Gastroesophageal sphincter (tissue), 4 donors: ENCODE results near the gene EEF1A2. TPM values are rescaled to one million over a fixed set of nuclear protein-coding genes. Genes with fewer than 3 reads are reported as not detected.

ENCODE experiments used
- ATAC-seq: fragments of 150-250 bp; one replicate; pipeline ENCODE4 v1.9.1; 2016; ENCODE audit warnings: mild to moderate bottlenecking, moderate library complexity
- H3K27ac ChIP-seq, 4 donors: fragments of 200-600 bp; sonication (generic) in 3 of 4; 1 replicate in 3 of 4; 2 replicates in 1 of 4; pipeline ENCODE4 v1.5.1; 2016 to 2019
- H3K27me3 ChIP-seq: fragments of 200-600 bp; sonication (generic); one replicate; pipeline ENCODE4 v1.5.1; 2019
- H3K36me3 ChIP-seq, 2 donors: fragments of 200-600 bp; sonication (generic); one replicate each; pipeline ENCODE4 v1.5.1; 2019; ENCODE audit warnings: control low read depth in 1 of 2
- H3K4me1 ChIP-seq, 3 donors: fragments of 200-600 bp; sonication (generic); 1 replicate in 2 of 3; 2 replicates in 1 of 3; pipeline ENCODE4 v1.5.1; 2016 to 2019; ENCODE audit warnings: control low read depth in 2 of 3
- H3K4me3 ChIP-seq, 2 donors: fragments of 200-600 bp; sonication (generic); one replicate each; pipeline ENCODE4 v1.5.1; 2019; ENCODE audit warnings: mild to moderate bottlenecking in 1 of 2, moderate library complexity in 1 of 2
- H3K9me3 ChIP-seq, 3 donors: fragments of 200-600 bp; sonication (generic); one replicate each; pipeline ENCODE4 v1.5.1; 2017 to 2019; ENCODE audit warnings: control low read depth in 2 of 3
- CTCF ChIP-seq, 4 experiments: fragments of 200-600 bp in 2 of 4; fragments of 450-650 bp in 2 of 4; sonication (generic) in 1 of 4; IDR thresholded peaks; one replicate each; pipeline ENCODE4 v1.5.1; 2017 to 2019; ENCODE audit warnings: antibody characterized with exemption in 4 of 4, mild to moderate bottlenecking in 2 of 4, moderate library complexity in 2 of 4
- EP300 ChIP-seq: sonication (generic); formaldehyde crosslinking; IDR thresholded peaks from one replicate; pipeline ENCODE4 v1.6.1; 2017; ENCODE audit warnings: antibody characterized with exemption, mild to moderate bottlenecking
- POLR2A ChIP-seq, 2 donors: fragments of 450-650 bp; IDR thresholded peaks; one replicate each; pipeline ENCODE4 v1.6.1; 2017; ENCODE audit warnings: antibody characterized with exemption in 2 of 2, mild to moderate bottlenecking in 2 of 2, moderate library complexity in 1 of 2
- POLR2AphosphoS5 ChIP-seq: sonication (generic); formaldehyde crosslinking; IDR thresholded peaks from one replicate; pipeline ENCODE4 v1.6.1; 2017; ENCODE audit warnings: antibody characterized with exemption
- WGBS, 2 donors: methylation state at CpG; one replicate each; pipeline ENCODE4 v1.1.5; 2018; ENCODE audit warnings: low coverage in 1 of 2; 5-methylcytosine and 5-hydroxymethylcytosine counted together
- total RNA-seq, 4 donors: library from RNA; depleted of rRNA; stranded (reverse); fragments of >200 nt; gene quantifications; one replicate each; pipeline ENCODE4 v1.1.0, GENCODE V29; 2016

EEF1A2 gene
- total RNA-seq, 4 donors from 2014 or later, result 0.47 to 6.5 (median 3.4) TPM

- TF ChIP-seq CTCF (IDR thresholded peaks at IDR 0.05) (no peak), POLR2AphosphoS5 (no peak)
- 88% methylated on average over 4 of the region's 20 CpGs; no CpG with 5 or more reads in 1 of the 2 donors for WGBS, 2 donors
- H3K9me3 ChIP-seq, result no peaks in the 10 kb centered on the region
- no peaks in the 10 kb centered on the region for H3K4me1 ChIP-seq
- no peaks in the 10 kb centered on the region for H3K36me3 ChIP-seq
- peaks cover 73% of the 10 kb centered on the region for H3K27me3 ChIP-seq
- H3K4me3 ChIP-seq, result no peak overlapping the region
- H3K27ac ChIP-seq, result no peak overlapping the region
- no peak for ATAC-seq
Measured at GRCh38 chr20:63546256-63546955, 47.5 kb upstream of the EEF1A2 start.

GRCh38 chr20:63545814-63546213 is 46.9 kb upstream of the EEF1A2 start:
- H3K27me3 ChIP-seq, result peaks cover 70% of the 10 kb centered on the region
- WGBS, 2 donors, result 60% methylated on average over 1 of the region's 6 CpGs; no CpG with 5 or more reads in 1 of the 2 donors
- no peaks in the 10 kb centered on the region for H3K9me3 ChIP-seq
- TF ChIP-seq CTCF (IDR thresholded peaks at IDR 0.05) (no peak), POLR2A (IDR thresholded peaks at IDR 0.05) (no peak), EP300 (no peak), POLR2AphosphoS5 (no peak)
- H3K27ac ChIP-seq, result no peak overlapping the region
- H3K36me3 ChIP-seq, result no peaks in the 10 kb centered on the region
- ATAC-seq, result no peak
- no peak overlapping the region for H3K4me3 ChIP-seq
- H3K4me1 ChIP-seq, result no peaks in the 10 kb centered on the region

GRCh38 chr20:63544958-63545516 is 46.2 kb upstream of the EEF1A2 start:
- Histone ChIP-seq H3K27ac (no peak overlapping the region), H3K9me3 (no peaks in the 10 kb centered on the region), H3K27me3 (peaks cover 62% of the 10 kb centered on the region), H3K4me3 (no peak overlapping the region), H3K36me3 (no peaks in the 10 kb centered on the region), H3K4me1 (no peaks in the 10 kb centered on the region)
- TF ChIP-seq CTCF (IDR thresholded peaks at IDR 0.05), result no peak
- no peak for TF ChIP-seq EP300
- TF ChIP-seq POLR2AphosphoS5, result no peak
- TF ChIP-seq POLR2A (IDR thresholded peaks at IDR 0.05), result no peak
- ATAC-seq, result no peak
- 75 to 76% methylated on average over 2 to 4 of the region's 19 CpGs for WGBS, 2 donors

GRCh38 chr20:63544241-63544957 is 45.5 kb upstream of the EEF1A2 start:
- H3K4me3 ChIP-seq, result no peak overlapping the region
- TF ChIP-seq POLR2A (IDR thresholded peaks at IDR 0.05) (no peak), EP300 (no peak), POLR2AphosphoS5 (no peak), CTCF (IDR thresholded peaks at IDR 0.05) (no peak)
- H3K4me1 ChIP-seq, result no peaks in the 10 kb centered on the region
- peaks cover 56% of the 10 kb centered on the region for H3K27me3 ChIP-seq
- no peaks in the 10 kb centered on the region for H3K36me3 ChIP-seq
- WGBS, 2 donors, result 40 to 80% methylated on average over 1 to 2 of the region's 27 CpGs
- no peak overlapping the region for H3K27ac ChIP-seq
- ATAC-seq, result no peak
- no peaks in the 10 kb centered on the region for H3K9me3 ChIP-seq
